HCT116 (cell line): ENCODE results near the gene CBFA2T3.

Experiments used
- CBX3 ChIP-seq: IDR thresholded peaks from 2 replicates; pipeline ENCODE4 v1.6.1; 2012; ENCODE audit warnings: low read depth
- CTCF ChIP-seq, 3 experiments: fragments of 200-600 bp in 1 of 3; sonication (generic) in 1 of 3; IDR thresholded peaks in 2 of 3; conservative IDR thresholded peaks in 1 of 3; 2 replicates each; pipeline ENCODE4 v1.5.1; 2012 to 2017; ENCODE audit warnings: low read depth in 2 of 3, low read length in 2 of 3, antibody characterized with exemption in 1 of 3, borderline replicate concordance in 1 of 3, control low read depth in 1 of 3, mild to moderate bottlenecking in 1 of 3, mixed read lengths in 1 of 3, mixed run types in 1 of 3, moderate library complexity in 1 of 3; ENCODE audit not compliant: insufficient read depth in 1 of 3
- EGR1 ChIP-seq: IDR thresholded peaks from 2 replicates; pipeline ENCODE4 v1.6.1; 2012; ENCODE audit warnings: low read depth
- EZH2 ChIP-seq: fragments of 200-600 bp; sonication (generic); IDR thresholded peaks from 2 replicates; pipeline ENCODE4 v1.6.1; 2017; ENCODE audit warnings: antibody characterized with exemption, mixed run types
- MAX ChIP-seq: IDR thresholded peaks from 2 replicates; pipeline ENCODE4 v1.6.1; 2012
- POLR2A ChIP-seq: IDR thresholded peaks from 2 replicates; pipeline ENCODE4 v1.7.0; 2011; ENCODE audit warnings: borderline replicate concordance; ENCODE audit not compliant: insufficient read depth, insufficient read length; ENCODE audit errors: extremely low read depth
- RAD21 ChIP-seq: IDR thresholded peaks from 2 replicates; pipeline ENCODE4 v1.6.1; 2012; ENCODE audit warnings: low read depth, mild to moderate bottlenecking
- REST ChIP-seq: IDR thresholded peaks from 2 replicates; pipeline ENCODE4 v1.6.1; 2012; ENCODE audit warnings: low read depth
- SIN3A ChIP-seq: IDR thresholded peaks from 2 replicates; pipeline ENCODE4 v1.6.1; 2012; ENCODE audit warnings: low read depth
- YY1 ChIP-seq: IDR thresholded peaks from 2 replicates; pipeline ENCODE4 v1.6.1; 2011; ENCODE audit warnings: low read length, low read depth, moderate library complexity, mild to moderate bottlenecking; ENCODE audit not compliant: insufficient replicate concordance; ENCODE audit errors: extremely low read depth
- ZBTB33 ChIP-seq: IDR thresholded peaks from 2 replicates; pipeline ENCODE4 v1.6.1; 2011; ENCODE audit warnings: mild to moderate bottlenecking, low read length, moderate library complexity; ENCODE audit not compliant: insufficient replicate concordance; ENCODE audit errors: extremely low read depth
- ZFX ChIP-seq: fragments of 450-650 bp; IDR thresholded peaks from 2 replicates; pipeline ENCODE4 v1.6.1; 2017
- ZNF274 ChIP-seq: fragments of 200-500 bp; sonication (Bioruptor generic); IDR thresholded peaks from 2 replicates; pipeline ENCODE4 v1.6.1; 2014; ENCODE audit warnings: mild to moderate bottlenecking, low read depth, low read length, inconsistent platforms

- TF ChIP-seq ZNF274, result no peak
- TF ChIP-seq CTCF (IDR thresholded peaks at IDR 0.05 in 2 of 3, conservative IDR thresholded peaks at IDR 0.05 in 1 of 3; ENCODE audit: borderline replicate concordance in 1 of 3, insufficient read depth in 1 of 3, low read depth in 2 of 3, low read length in 2 of 3), result peak in 2 of 3 experiments; percentile 13 to 18; a peak in 3 of 6 replicates
- TF ChIP-seq POLR2A, result no peak
- TF ChIP-seq EZH2, result no peak
- TF ChIP-seq RAD21, result no peak
- no peak for TF ChIP-seq ZFX
- no peak for TF ChIP-seq CBX3
- TF ChIP-seq MAX, result no peak
- no peak for TF ChIP-seq EGR1
- no peak for TF ChIP-seq YY1
- no peak for TF ChIP-seq ZBTB33
- no peak for TF ChIP-seq SIN3A
- TF ChIP-seq REST, result no peak
Measured at GRCh38 chr16:88831838-88832237, 145.2 kb downstream of the CBFA2T3 start.
